Panc1 (cell line): ENCODE measurements around the gene COL4A2.

Experiments
- TCF7L2 ChIP-seq: IDR thresholded peaks from 2 replicates; pipeline ENCODE4 v1.6.1; 2011; ENCODE audit warnings: mild to moderate bottlenecking, low read depth, low read length, inconsistent platforms
- TF ChIP-seq, protein P1 (sequence below): fragments of 450-650 bp; IDR thresholded peaks from 2 replicates; pipeline ENCODE4 v1.5.1; 2017; ENCODE audit warnings: mild to moderate bottlenecking
- TF ChIP-seq, protein P2 (sequence below), 2 experiments: IDR thresholded peaks; 2 replicates each; pipeline ENCODE4 v1.6.1; 2011 to 2012; ENCODE audit warnings: low read depth in 2 of 2, control low read depth in 1 of 2, low read length in 1 of 2, mild to moderate bottlenecking in 1 of 2, moderate library complexity in 1 of 2; ENCODE audit not compliant: insufficient read depth in 1 of 2

DNA sequence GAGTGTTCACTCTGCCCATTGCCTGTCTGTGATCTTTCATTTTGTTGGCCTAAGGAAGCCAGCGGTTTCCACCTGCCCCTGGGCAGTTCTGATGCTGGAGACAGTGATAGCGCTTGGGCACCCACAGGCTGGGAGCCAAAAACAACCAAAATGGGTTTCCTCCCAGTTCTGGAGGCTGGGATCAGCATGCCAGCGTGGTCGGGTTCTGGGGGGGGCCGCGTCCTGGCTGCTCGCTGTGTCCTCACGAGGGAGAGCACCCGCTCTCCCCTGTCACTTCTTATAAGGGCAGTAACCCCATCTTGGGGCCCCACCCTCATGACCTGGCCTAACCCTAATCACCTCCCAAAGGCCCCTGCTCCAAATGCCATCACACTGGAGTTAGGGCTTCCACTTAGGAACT lies 186.5 kb downstream of the COL4A2 start:
- TF ChIP-seq, protein P1, sequence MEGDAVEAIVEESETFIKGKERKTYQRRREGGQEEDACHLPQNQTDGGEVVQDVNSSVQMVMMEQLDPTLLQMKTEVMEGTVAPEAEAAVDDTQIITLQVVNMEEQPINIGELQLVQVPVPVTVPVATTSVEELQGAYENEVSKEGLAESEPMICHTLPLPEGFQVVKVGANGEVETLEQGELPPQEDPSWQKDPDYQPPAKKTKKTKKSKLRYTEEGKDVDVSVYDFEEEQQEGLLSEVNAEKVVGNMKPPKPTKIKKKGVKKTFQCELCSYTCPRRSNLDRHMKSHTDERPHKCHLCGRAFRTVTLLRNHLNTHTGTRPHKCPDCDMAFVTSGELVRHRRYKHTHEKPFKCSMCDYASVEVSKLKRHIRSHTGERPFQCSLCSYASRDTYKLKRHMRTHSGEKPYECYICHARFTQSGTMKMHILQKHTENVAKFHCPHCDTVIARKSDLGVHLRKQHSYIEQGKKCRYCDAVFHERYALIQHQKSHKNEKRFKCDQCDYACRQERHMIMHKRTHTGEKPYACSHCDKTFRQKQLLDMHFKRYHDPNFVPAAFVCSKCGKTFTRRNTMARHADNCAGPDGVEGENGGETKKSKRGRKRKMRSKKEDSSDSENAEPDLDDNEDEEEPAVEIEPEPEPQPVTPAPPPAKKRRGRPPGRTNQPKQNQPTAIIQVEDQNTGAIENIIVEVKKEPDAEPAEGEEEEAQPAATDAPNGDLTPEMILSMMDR, result no peak
- TF ChIP-seq TCF7L2, result no peak
- TF ChIP-seq, protein P2, sequence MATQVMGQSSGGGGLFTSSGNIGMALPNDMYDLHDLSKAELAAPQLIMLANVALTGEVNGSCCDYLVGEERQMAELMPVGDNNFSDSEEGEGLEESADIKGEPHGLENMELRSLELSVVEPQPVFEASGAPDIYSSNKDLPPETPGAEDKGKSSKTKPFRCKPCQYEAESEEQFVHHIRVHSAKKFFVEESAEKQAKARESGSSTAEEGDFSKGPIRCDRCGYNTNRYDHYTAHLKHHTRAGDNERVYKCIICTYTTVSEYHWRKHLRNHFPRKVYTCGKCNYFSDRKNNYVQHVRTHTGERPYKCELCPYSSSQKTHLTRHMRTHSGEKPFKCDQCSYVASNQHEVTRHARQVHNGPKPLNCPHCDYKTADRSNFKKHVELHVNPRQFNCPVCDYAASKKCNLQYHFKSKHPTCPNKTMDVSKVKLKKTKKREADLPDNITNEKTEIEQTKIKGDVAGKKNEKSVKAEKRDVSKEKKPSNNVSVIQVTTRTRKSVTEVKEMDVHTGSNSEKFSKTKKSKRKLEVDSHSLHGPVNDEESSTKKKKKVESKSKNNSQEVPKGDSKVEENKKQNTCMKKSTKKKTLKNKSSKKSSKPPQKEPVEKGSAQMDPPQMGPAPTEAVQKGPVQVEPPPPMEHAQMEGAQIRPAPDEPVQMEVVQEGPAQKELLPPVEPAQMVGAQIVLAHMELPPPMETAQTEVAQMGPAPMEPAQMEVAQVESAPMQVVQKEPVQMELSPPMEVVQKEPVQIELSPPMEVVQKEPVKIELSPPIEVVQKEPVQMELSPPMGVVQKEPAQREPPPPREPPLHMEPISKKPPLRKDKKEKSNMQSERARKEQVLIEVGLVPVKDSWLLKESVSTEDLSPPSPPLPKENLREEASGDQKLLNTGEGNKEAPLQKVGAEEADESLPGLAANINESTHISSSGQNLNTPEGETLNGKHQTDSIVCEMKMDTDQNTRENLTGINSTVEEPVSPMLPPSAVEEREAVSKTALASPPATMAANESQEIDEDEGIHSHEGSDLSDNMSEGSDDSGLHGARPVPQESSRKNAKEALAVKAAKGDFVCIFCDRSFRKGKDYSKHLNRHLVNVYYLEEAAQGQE (IDR thresholded peaks at IDR 0.05; ENCODE audit: insufficient read depth in 1 of 2, low read depth in 2 of 2, low read length in 1 of 2), result no peak
